ENCODE measurements around the gene WDFY4. TPM values are rescaled to one million over a fixed set of nuclear protein-coding genes. Genes with fewer than 3 reads are reported as not detected.
A peak's percentile ranks its signal among the peaks of the same experiment; 100 is the strongest.

The WDFY4 gene
- total RNA-seq, 1 experiment from 2014 or later: not detected

DNA sequence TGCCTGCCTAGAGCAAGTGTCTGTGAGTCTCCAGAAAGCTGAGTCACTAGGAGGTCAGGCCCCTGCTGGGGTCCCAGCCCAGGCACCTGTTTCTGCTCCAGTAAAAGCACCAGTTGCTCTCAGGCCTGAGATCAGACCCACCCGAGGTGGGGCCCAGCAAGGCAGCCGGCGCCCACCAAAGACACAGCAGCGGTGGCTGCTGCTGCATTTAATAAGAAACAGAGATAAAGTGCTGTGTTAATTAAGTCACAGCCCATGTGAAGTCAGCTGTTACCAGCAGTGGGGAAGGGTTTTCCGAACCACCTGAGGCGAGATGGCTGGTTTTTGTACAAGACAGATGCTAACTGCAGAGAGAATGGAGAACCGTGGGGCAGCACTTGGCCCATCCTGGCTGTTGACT is 267.0 kb downstream of the WDFY4 start:
- Histone ChIP-seq H3K79me2 (ENCODE audit: insufficient read depth, low read length) (no peaks in the 10 kb centered on the region), H2BK20ac (ENCODE audit: low read depth, low read length, poor library complexity, severe bottlenecking) (no peak overlapping the region), H3K27ac (ENCODE audit: insufficient read length, low read depth, low read length) (no peak overlapping the region), H3T11ph (ENCODE audit: low read length) (no peak overlapping the region), H3K14ac (ENCODE audit: insufficient read depth, low read length) (no peak overlapping the region), H2AK5ac (ENCODE audit: insufficient read length, low read length) (no peak overlapping the region), H2AFZ (ENCODE audit: low read length) (no peak overlapping the region), H3K56ac (ENCODE audit: insufficient read length, low read depth, low read length) (no peak overlapping the region), H3K27me3 (ENCODE audit: insufficient read depth, low read length) (no peaks in the 10 kb centered on the region), H3K4me1 (ENCODE audit: insufficient read depth, low read length) (no peaks in the 10 kb centered on the region), H3K79me1 (ENCODE audit: insufficient read depth, low read depth, low read length, poor library complexity, severe bottlenecking) (no peaks in the 10 kb centered on the region), H2BK15ac (ENCODE audit: low read depth, low read length) (no peak overlapping the region), H2BK5ac (ENCODE audit: insufficient read length, low read length) (no peak overlapping the region), H4K5ac (ENCODE audit: insufficient read length, low read depth, low read length) (no peak overlapping the region), H3K23me2 (ENCODE audit: insufficient read length, low read depth, low read length, poor library complexity, severe bottlenecking) (peaks cover under 1% of the 10 kb centered on the region), H2BK120ac (ENCODE audit: low read depth, low read length, poor library complexity, severe bottlenecking) (no peak overlapping the region), H3K9ac (ENCODE audit: extremely low read depth, insufficient read length, low read length) (no peak overlapping the region), H3K4ac (ENCODE audit: low read depth, low read length) (no peak overlapping the region), H4K8ac (replicated peaks; ENCODE audit: insufficient read length, low read depth, low read length) (no peak overlapping the region), H3K23ac (ENCODE audit: insufficient read length, low read depth, low read length) (no peak overlapping the region), H3K4me2 (ENCODE audit: insufficient read depth, insufficient read length, low read length) (no peak overlapping the region), H3K9me3 (ENCODE audit: control insufficient read depth, low read depth, low read length) (no peaks in the 10 kb centered on the region), H4K91ac (ENCODE audit: insufficient read length, low read depth, low read length) (no peak overlapping the region), H4K20me1 (ENCODE audit: control insufficient read depth, insufficient read depth, insufficient read length) (peaks cover 3% of the 10 kb centered on the region), H2BK12ac (ENCODE audit: insufficient read length, low read depth, low read length) (no peak overlapping the region), H3K18ac (ENCODE audit: insufficient read length, low read depth, low read length) (no peak overlapping the region)
- DNase-seq: no peak
- H3K27me3 Mint-ChIP-seq (ENCODE audit: low read depth): no peaks in the 10 kb centered on the region; the same call in none of the 2 replicates
- WGBS (ENCODE audit: extremely low coverage, insufficient read length, low lambda C conversion rate): no CpG with 5 or more reads among the region's 7 CpGs
- TF ChIP-seq, protein P1, sequence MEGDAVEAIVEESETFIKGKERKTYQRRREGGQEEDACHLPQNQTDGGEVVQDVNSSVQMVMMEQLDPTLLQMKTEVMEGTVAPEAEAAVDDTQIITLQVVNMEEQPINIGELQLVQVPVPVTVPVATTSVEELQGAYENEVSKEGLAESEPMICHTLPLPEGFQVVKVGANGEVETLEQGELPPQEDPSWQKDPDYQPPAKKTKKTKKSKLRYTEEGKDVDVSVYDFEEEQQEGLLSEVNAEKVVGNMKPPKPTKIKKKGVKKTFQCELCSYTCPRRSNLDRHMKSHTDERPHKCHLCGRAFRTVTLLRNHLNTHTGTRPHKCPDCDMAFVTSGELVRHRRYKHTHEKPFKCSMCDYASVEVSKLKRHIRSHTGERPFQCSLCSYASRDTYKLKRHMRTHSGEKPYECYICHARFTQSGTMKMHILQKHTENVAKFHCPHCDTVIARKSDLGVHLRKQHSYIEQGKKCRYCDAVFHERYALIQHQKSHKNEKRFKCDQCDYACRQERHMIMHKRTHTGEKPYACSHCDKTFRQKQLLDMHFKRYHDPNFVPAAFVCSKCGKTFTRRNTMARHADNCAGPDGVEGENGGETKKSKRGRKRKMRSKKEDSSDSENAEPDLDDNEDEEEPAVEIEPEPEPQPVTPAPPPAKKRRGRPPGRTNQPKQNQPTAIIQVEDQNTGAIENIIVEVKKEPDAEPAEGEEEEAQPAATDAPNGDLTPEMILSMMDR (conservative IDR thresholded peaks at IDR 0.05): no peak
- no peak overlapping the region for H3K4me3 Mint-ChIP-seq
- no peaks in the 10 kb centered on the region for H3K9me3 Mint-ChIP-seq
- H3K27ac Mint-ChIP-seq: peak overlapping the region in 1 of 3 experiments; percentile 61; a peak in 2 of 7 replicates
- no peaks in the 10 kb centered on the region for H3K36me3 Mint-ChIP-seq (ENCODE audit: insufficient read depth in 1 of 3, low read depth in 3 of 3)
- H3K4me1 Mint-ChIP-seq: no peaks in the 10 kb centered on the region; a peak in 1 of 4 replicates

Data from H9 (cell line).